BLaER1 (cell line): ENCODE results near the gene ASTN1.
A peak's percentile ranks its signal among the peaks of the same experiment; 100 is the strongest.

Source experiments
- H3K27ac ChIP-seq: shearing (Covaris generic); formaldehyde crosslinking; 2 replicates; pipeline ENCODE4 v1.8.1; 2022
- H3K27me3 ChIP-seq: shearing (Covaris generic); formaldehyde crosslinking; 2 replicates; pipeline ENCODE4 v1.8.1; 2022
- H3K36me3 ChIP-seq: shearing (Covaris generic); formaldehyde crosslinking; 2 replicates; pipeline ENCODE4 v1.8.1; 2022
- H3K4me1 ChIP-seq: shearing (Covaris generic); formaldehyde crosslinking; 2 replicates; pipeline ENCODE4 v1.8.1; 2022
- H3K4me2 ChIP-seq: shearing (Covaris generic); formaldehyde crosslinking; 2 replicates; pipeline ENCODE4 v1.8.1; 2022
- H3K4me3 ChIP-seq: shearing (Covaris generic); formaldehyde crosslinking; 2 replicates; pipeline ENCODE4 v1.8.1; 2022
- H3K9ac ChIP-seq: shearing (Covaris generic); formaldehyde crosslinking; 2 replicates; pipeline ENCODE4 v1.8.1; 2022
- H3K9me3 ChIP-seq: shearing (Covaris generic); formaldehyde crosslinking; 2 replicates; pipeline ENCODE4 v1.8.1; 2022
- H4K20me1 ChIP-seq: shearing (Covaris generic); formaldehyde crosslinking; 2 replicates; pipeline ENCODE4 v1.8.1; 2022
- Cebpa-rat ChIP-seq: shearing (Covaris generic); IDR thresholded peaks from 2 replicates; pipeline ENCODE4 v1.8.1; 2022

The ASTN1 gene

DNA sequence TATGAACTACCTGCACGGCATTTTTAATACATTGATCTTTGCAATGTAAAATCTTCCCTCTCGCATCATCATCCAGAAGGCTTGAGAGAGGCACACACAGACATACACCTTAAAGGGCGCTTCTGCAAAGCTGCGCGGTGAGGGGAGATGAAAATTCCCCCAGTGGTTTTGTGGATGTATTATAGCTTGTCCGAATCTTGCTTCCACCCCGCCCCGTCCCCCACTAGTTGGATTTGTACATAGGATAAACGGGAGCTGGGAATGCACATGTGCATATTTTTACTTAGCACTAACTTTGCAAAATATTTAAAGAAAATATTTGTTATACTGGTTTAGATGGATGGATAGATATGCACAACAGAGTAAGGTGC lies 542 bp upstream of the ASTN1 start:
- Histone ChIP-seq H3K9me3 (peaks cover 13% of the 10 kb centered on the region; the same call in 1 of the 2 replicates), H3K27ac (no peak overlapping the region), H3K4me3 (peak overlapping the region; percentile 49; the same call in 1 of the 2 replicates), H3K36me3 (no peaks in the 10 kb centered on the region), H3K4me2 (no peak overlapping the region; the same call in 1 of the 2 replicates), H3K9ac (no peak overlapping the region), H3K27me3 (peaks cover 68% of the 10 kb centered on the region), H3K4me1 (peaks cover 6% of the 10 kb centered on the region; the same call in 1 of the 2 replicates), H4K20me1 (no peaks in the 10 kb centered on the region)
- no peak for TF ChIP-seq Cebpa-rat

DNA sequence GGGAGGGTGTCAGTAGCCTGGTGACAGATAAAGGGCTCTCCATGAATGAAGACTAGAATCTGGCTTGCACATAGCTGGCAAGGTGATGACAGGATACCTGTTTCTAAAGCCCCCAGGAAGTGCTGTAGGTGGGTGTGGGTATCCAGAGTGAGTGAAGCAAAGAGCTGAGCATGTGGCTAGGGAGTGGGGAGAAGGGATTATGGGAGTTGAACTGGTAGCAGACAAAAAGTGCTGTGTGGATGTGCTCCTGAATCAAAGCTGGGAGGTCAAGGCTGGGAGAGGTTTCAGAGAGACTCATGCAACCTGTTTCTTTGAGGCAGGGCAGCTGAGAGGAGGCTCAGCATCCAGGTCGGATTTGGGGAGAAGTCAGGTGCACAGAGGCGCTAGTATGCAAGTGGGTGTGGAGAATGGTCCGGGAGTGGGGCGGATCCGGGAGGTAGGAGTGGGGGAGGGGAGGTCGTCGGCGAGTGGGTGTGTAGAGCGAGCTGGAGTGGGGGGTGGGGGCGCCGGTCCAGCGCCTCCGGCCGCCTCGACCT lies 600 bp downstream of the ASTN1 start:
- Histone ChIP-seq H3K4me3 (peak overlapping the region; percentile 49), H3K36me3 (no peaks in the 10 kb centered on the region), H3K9me3 (peaks cover 13% of the 10 kb centered on the region; the same call in 1 of the 2 replicates), H3K4me2 (peak overlapping the region; percentile 67), H3K4me1 (peaks cover 6% of the 10 kb centered on the region; the same call in 1 of the 2 replicates), H3K9ac (no peak overlapping the region), H3K27ac (no peak overlapping the region), H3K27me3 (peaks cover 57% of the 10 kb centered on the region), H4K20me1 (no peaks in the 10 kb centered on the region)
- no peak for TF ChIP-seq Cebpa-rat

DNA sequence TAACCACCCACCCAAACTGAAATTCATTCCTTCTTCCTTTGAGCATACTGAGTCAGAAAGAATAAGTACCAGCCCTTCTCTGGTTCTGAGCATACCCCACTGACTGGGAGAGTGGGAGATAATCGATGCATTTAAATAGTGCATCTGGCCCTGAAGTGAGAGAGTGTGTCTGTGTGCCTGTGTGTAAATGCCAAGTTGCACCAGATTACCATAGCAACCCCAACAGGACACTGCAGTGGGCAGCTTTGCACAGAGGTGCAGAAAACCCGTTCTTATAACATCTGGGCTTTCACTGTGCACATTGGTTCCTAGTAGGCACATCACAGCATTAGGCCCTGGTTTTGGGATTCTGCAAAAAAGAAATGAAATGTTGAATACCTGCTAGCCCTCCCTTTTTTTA lies 2.3 kb downstream of the ASTN1 start:
- H4K20me1 ChIP-seq: no peaks in the 10 kb centered on the region
- no peaks in the 10 kb centered on the region for H3K36me3 ChIP-seq
- peaks cover 13% of the 10 kb centered on the region; the same call in 1 of the 2 replicates for H3K9me3 ChIP-seq
- H3K4me3 ChIP-seq: no peak overlapping the region
- H3K9ac ChIP-seq: no peak overlapping the region
- H3K4me2 ChIP-seq: no peak overlapping the region
- peaks cover 6% of the 10 kb centered on the region; the same call in 1 of the 2 replicates for H3K4me1 ChIP-seq
- no peak overlapping the region for H3K27ac ChIP-seq
- H3K27me3 ChIP-seq: peaks cover 55% of the 10 kb centered on the region
- TF ChIP-seq Cebpa-rat: no peak

DNA sequence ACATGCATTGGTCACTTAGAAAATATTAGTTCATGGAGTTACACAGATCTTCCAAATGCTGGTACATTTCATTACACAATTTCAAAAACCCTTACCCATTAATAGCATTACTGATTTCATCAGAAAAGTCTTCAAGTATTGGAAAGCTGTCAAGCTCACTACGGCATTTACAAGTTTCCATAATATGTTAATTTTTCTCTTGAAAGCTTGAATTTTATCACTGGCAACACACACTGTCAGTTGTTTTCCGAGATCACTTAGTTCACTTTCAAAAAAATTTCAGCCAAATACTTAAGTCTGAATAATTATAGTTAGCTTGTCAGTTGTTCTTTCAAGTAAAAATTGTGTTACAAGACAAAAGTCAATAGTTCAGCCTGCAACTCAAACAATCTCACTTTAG lies 18.0 kb downstream of the ASTN1 start:
- no peaks in the 10 kb centered on the region for H3K36me3 ChIP-seq
- no peaks in the 10 kb centered on the region for H4K20me1 ChIP-seq
- H3K27me3 ChIP-seq: no peaks in the 10 kb centered on the region
- no peaks in the 10 kb centered on the region for H3K9me3 ChIP-seq
- H3K4me2 ChIP-seq: no peak overlapping the region
- no peak overlapping the region for H3K9ac ChIP-seq
- H3K27ac ChIP-seq: no peak overlapping the region
- H3K4me3 ChIP-seq: no peak overlapping the region
- peaks cover 19% of the 10 kb centered on the region for H3K4me1 ChIP-seq
- no peak for TF ChIP-seq Cebpa-rat

DNA sequence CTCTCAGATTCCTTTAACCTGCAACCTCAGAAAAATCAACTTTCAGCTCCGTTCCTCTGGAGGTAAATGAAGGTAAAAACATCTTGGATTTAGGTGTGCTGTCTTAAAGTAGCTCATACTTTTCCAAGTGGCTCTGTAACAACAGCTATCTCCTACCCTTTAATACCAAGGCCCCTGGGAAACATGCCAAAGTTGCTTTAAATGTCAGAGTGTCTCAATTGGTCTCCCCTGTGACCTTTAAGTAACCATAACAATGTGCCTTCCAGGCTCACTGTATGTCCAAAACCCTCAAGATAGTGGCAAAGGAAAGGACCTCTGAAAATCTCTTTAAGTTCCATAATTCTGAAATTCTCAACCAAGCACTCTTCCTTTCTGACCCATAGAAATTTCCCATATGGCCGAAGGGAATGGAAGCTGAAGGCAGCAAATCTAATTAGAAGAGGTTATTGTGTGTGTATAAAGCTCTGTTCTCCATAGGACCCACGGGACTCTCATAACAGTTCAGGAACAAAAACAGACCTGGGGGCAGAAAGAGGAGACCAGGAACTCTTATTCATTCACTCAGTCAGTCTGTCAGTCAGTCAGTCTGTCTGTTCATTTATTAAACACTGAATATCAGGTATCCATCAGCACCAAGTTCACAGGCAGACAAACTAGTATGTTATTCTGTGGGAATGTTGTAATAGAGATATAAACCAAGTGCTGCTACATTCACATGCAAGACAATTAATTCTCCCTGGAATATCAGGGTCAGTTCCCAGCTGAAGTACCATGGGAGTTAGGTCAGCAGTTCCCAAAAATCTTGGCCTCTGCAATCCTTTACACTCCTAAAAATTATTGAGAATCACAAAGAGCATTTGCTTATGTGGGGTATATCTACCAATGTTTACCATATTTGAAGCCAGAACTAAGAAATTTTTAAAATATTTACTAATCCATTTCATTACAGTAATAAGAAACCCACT lies 19.1 kb downstream of the ASTN1 start:
- no peak overlapping the region for H3K4me3 ChIP-seq
- peaks cover 30% of the 10 kb centered on the region for H3K4me1 ChIP-seq
- no peak overlapping the region for H3K9ac ChIP-seq
- no peaks in the 10 kb centered on the region for H3K27me3 ChIP-seq
- H3K36me3 ChIP-seq: no peaks in the 10 kb centered on the region
- no peaks in the 10 kb centered on the region for H4K20me1 ChIP-seq
- H3K27ac ChIP-seq: no peak overlapping the region
- no peak for TF ChIP-seq Cebpa-rat
- H3K4me2 ChIP-seq: no peak overlapping the region
- no peaks in the 10 kb centered on the region for H3K9me3 ChIP-seq

DNA sequence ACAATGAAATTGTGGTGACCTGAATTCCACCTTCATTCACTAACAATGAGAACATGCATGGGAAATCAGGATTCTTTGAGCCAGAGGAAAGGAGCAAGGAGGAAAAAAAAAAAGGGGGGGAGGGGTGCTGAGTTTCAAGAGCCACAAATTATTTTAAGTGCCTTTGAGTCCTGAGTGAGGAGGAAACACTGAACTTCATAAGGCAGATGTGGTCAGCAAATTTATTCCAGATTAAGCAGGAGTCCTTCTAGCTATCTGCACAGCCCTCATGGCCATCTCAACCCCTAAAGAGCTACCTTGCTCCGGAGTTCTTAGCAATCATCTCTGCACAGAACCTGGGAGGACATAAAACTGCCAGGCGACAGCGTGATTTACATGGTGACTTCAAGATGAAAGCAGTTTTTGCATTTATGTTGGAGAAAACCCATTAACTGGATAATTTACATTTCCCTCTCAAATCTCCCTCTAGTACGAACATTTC lies 21.7 kb downstream of the ASTN1 start:
- H3K27me3 ChIP-seq: no peaks in the 10 kb centered on the region
- TF ChIP-seq Cebpa-rat: no peak
- H3K27ac ChIP-seq: no peak overlapping the region
- no peaks in the 10 kb centered on the region for H3K36me3 ChIP-seq
- no peaks in the 10 kb centered on the region for H3K9me3 ChIP-seq
- peak overlapping the region; percentile 74 for H3K4me2 ChIP-seq
- peaks cover 56% of the 10 kb centered on the region for H3K4me1 ChIP-seq
- H3K9ac ChIP-seq: no peak overlapping the region
- H4K20me1 ChIP-seq: no peaks in the 10 kb centered on the region
- no peak overlapping the region for H3K4me3 ChIP-seq

DNA sequence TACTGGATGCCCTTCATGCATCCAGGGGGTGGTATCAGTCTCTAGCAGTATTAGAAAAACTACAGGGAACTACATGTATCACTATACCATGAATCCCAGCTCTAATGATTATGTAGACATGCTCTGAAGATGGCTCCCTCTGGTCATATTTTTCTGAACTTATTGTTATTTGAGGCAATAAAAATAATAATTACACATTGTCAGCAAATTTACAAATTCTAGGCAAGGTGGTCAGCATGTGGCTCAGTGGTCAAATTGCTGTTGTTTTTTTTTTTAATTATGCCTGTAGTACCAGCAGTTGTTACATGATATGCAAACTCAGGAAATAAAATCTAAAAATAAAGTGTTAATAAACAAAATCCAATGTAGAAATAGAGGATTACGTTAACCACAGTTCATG lies 22.5 kb downstream of the ASTN1 start:
- Histone ChIP-seq H3K27me3 (no peaks in the 10 kb centered on the region), H3K36me3 (no peaks in the 10 kb centered on the region), H3K4me1 (peaks cover 62% of the 10 kb centered on the region), H4K20me1 (no peaks in the 10 kb centered on the region), H3K4me3 (no peak overlapping the region), H3K4me2 (peak overlapping the region; percentile 74), H3K9me3 (no peaks in the 10 kb centered on the region), H3K9ac (no peak overlapping the region), H3K27ac (no peak overlapping the region)
- TF ChIP-seq Cebpa-rat: no peak

DNA sequence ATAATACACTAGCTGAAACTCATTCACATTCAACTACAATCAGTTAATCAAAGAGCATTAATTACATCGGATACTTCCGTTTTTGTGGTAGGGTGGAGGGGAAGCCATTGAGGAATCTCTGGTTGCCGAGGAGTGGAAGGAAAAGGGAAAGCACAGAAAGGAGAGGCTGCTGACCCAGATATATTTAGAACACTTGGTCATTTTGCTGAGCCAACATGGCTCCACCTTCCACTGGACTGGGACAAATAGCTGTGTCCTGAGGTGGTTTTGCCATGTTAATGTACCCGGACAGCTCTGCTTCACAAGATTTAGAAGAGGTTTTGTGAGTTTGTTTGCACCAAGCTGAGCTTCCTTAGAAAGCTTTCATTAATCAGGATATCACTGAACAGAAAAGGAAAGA lies 26.2 kb downstream of the ASTN1 start:
- H3K9ac ChIP-seq: no peak overlapping the region
- H4K20me1 ChIP-seq: no peaks in the 10 kb centered on the region
- peak overlapping the region; percentile 10; the same call in 1 of the 2 replicates for H3K27ac ChIP-seq
- H3K4me1 ChIP-seq: peaks cover 89% of the 10 kb centered on the region
- peak overlapping the region; percentile 74 for H3K4me2 ChIP-seq
- H3K9me3 ChIP-seq: no peaks in the 10 kb centered on the region
- H3K4me3 ChIP-seq: no peak overlapping the region
- no peaks in the 10 kb centered on the region for H3K27me3 ChIP-seq
- TF ChIP-seq Cebpa-rat: no peak
- H3K36me3 ChIP-seq: no peaks in the 10 kb centered on the region

DNA sequence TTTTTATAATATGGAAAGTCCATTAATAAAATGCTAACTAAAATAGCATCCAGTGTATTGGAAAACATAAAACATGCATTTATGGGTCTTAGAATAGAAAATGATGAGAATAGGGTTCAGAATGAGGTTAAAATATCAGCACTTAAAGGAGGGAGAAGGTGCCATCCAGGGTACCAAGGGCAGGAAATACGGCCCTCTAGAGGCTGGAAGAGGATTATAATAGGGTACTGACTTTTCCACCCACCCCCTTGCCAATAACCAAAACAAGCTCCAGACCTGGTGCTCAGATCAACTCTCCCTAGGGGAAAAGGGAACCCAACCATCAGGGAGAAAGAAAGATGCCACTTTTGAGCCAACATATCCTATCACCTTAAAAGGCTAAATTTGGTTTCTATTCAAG lies 26.7 kb downstream of the ASTN1 start:
- Histone ChIP-seq H3K36me3 (no peaks in the 10 kb centered on the region), H3K9me3 (no peaks in the 10 kb centered on the region), H3K9ac (no peak overlapping the region), H3K27ac (no peak overlapping the region), H3K4me1 (peaks cover 84% of the 10 kb centered on the region), H3K4me2 (peak overlapping the region; percentile 74), H4K20me1 (no peaks in the 10 kb centered on the region), H3K27me3 (no peaks in the 10 kb centered on the region), H3K4me3 (no peak overlapping the region)
- TF ChIP-seq Cebpa-rat: no peak

DNA sequence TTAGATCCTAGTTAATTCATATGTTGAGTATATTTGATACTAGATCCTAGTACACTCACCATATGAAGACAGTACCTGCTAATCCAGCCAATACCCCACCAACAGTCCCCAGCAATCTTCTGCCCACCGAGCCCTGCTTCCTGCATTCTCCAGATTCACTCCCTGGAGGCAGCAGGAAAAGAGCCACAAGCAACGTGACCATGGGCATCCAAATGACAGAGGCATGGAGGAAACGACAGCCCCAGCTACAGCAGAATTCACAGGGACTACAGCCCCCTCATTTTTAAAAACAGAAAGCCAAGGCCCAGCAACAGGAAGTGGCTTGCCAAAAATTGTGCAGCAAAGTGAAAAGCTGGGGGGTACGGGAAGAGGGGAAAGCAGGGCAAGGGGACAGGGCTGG lies 29.3 kb downstream of the ASTN1 start:
- Histone ChIP-seq H3K9me3 (no peaks in the 10 kb centered on the region), H4K20me1 (no peaks in the 10 kb centered on the region), H3K27ac (peak overlapping the region; percentile 69), H3K4me1 (peaks cover 58% of the 10 kb centered on the region), H3K27me3 (no peaks in the 10 kb centered on the region), H3K4me2 (peak overlapping the region; percentile 83), H3K4me3 (no peak overlapping the region), H3K36me3 (no peaks in the 10 kb centered on the region), H3K9ac (no peak overlapping the region)
- no peak for TF ChIP-seq Cebpa-rat
